Kidney epithelial cell (primary cell): Measurements from ENCODE around the gene VPS4B. TPM values are rescaled to one million over a fixed set of nuclear protein-coding genes. Genes with fewer than 3 reads are reported as not detected.
"Not testable (repeated sequence)": the region's sequence is repeated elsewhere in the genome, so short reads cannot be mapped to it uniquely, and the experiment has no call there.

Experiments
- DNase-seq: peaks from one replicate; pipeline ENCODE4 v3.0.0-alpha.2; 2010; ENCODE audit warnings: low read depth
- H3K27me3 ChIP-seq: 2 replicates; pipeline ENCODE4 v1.6.0; 2011; ENCODE audit warnings: low read length; ENCODE audit not compliant: control insufficient read depth, insufficient read depth
- H3K36me3 ChIP-seq: 2 replicates; pipeline ENCODE4 v1.5.1; 2011; ENCODE audit warnings: low read length; ENCODE audit not compliant: control insufficient read depth, insufficient read depth
- H3K4me3 ChIP-seq: 2 replicates; pipeline ENCODE4 v1.5.1; 2011; ENCODE audit warnings: low read depth, mild to moderate bottlenecking, control low read depth, low read length
- total RNA-seq: library from RNA; depleted of rRNA; stranded (reverse); fragments of >200 nt; gene quantifications from 2 replicates; pipeline ENCODE4 v1.2.3, GENCODE V29; 2015
- TF ChIP-seq, protein P1 (sequence below): IDR thresholded peaks from 2 replicates; pipeline ENCODE4 v1.5.1; 2011; ENCODE audit warnings: mild to moderate bottlenecking, moderate library complexity, low read length, control low read depth, inconsistent platforms; ENCODE audit not compliant: insufficient read depth, poor library complexity, severe bottlenecking

VPS4B gene
- total RNA-seq, 1 donor from 2014 or later = 63.8 TPM

DNA sequence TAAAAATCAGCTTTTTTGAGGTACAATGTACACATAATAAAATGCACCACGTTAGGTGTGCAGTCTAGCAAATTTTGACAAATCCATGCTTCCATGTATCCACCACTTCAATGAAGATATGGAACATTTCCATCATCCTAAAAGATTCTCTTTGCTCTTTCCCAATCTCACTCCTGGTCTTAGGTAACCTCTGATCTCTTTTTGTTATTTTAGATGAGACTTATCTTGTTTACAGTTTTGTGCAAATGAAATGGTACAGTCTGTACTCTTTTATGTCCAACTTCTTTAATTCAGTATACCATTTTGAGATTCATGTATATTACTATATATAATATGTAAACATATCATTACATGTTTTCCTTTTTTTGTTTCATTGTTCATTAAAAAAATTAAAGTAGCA is 38.1 kb upstream of the VPS4B start:
- TF ChIP-seq, protein P1, sequence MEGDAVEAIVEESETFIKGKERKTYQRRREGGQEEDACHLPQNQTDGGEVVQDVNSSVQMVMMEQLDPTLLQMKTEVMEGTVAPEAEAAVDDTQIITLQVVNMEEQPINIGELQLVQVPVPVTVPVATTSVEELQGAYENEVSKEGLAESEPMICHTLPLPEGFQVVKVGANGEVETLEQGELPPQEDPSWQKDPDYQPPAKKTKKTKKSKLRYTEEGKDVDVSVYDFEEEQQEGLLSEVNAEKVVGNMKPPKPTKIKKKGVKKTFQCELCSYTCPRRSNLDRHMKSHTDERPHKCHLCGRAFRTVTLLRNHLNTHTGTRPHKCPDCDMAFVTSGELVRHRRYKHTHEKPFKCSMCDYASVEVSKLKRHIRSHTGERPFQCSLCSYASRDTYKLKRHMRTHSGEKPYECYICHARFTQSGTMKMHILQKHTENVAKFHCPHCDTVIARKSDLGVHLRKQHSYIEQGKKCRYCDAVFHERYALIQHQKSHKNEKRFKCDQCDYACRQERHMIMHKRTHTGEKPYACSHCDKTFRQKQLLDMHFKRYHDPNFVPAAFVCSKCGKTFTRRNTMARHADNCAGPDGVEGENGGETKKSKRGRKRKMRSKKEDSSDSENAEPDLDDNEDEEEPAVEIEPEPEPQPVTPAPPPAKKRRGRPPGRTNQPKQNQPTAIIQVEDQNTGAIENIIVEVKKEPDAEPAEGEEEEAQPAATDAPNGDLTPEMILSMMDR = no peak
- DNase-seq = no peak
- Histone ChIP-seq H3K4me3 (no peak overlapping the region), H3K36me3 (no peaks in the 10 kb centered on the region), H3K27me3 (no peaks in the 10 kb centered on the region)

DNA sequence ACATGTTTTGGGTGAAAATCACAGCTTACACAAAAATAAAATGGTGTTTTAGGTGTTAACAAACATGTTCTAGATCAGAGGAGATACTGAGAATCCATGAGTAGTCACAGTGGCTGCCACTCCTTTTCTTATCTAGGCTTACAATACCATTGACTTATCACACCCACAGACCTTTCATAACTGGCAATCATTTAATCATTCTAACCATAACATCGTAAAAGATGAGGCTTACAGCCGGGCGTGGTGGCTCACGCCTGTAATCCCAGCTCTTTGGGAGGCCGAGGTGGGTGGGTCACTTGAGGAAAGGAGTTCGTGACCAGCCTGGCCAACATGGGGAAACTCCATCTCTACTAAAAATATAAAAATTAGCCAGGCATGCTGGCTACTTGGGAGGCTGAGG is 35.7 kb upstream of the VPS4B start:
- TF ChIP-seq, protein P1 = no peak

DNA sequence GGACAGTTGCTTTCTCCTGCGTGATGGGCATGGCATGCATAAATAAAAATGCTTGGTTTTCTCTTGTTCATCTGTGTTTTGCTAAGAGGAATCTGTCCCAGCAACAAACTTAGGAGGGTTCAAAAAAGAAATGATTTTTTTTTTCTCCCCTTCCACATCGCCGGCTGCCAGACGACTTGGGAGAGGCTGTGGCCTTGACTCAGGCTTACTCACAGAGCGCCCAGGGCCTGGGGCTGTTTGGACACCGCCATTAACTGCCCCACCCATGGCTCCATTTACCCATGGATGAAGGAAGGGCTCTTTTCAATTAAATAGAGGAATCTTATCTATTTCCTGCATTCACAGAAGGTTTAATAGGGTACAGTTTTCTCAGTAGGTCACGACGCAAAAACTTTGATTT is 32.2 kb upstream of the VPS4B start:
- Histone ChIP-seq H3K27me3 (no peaks in the 10 kb centered on the region), H3K4me3 (no peak overlapping the region), H3K36me3 (no peaks in the 10 kb centered on the region)
- TF ChIP-seq, protein P1 = no peak
- DNase-seq = no peak

More for the DNA sequence above, 35.7 kb upstream of the VPS4B start:
- H3K4me3 ChIP-seq = no peak overlapping the region
- H3K27me3 ChIP-seq = no peaks in the 10 kb centered on the region
- H3K36me3 ChIP-seq = no peaks in the 10 kb centered on the region
- DNase-seq = no peak

DNA sequence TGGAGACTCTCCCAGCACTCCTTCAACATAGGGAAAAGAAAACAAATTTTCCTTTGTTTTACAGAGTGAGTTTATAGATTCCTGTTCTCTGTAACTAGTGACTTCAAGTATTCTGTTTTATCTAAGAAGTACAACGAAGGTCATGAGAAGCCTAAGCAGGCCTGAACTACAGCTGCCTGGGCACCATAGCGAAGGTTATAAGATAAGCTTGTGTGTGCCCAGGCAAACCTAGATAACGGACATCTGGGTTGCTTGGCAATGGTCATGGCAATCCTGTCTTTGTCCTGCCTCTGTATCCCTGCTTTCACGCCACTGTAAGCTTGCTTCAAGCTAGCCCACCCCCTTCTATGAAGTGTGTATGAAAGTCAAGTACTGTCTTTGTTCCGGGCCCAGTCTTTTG is 30.5 kb upstream of the VPS4B start:
- H3K27me3 ChIP-seq, H3K36me3 ChIP-seq, DNase-seq, H3K4me3 ChIP-seq: not testable (repeated sequence)

DNA sequence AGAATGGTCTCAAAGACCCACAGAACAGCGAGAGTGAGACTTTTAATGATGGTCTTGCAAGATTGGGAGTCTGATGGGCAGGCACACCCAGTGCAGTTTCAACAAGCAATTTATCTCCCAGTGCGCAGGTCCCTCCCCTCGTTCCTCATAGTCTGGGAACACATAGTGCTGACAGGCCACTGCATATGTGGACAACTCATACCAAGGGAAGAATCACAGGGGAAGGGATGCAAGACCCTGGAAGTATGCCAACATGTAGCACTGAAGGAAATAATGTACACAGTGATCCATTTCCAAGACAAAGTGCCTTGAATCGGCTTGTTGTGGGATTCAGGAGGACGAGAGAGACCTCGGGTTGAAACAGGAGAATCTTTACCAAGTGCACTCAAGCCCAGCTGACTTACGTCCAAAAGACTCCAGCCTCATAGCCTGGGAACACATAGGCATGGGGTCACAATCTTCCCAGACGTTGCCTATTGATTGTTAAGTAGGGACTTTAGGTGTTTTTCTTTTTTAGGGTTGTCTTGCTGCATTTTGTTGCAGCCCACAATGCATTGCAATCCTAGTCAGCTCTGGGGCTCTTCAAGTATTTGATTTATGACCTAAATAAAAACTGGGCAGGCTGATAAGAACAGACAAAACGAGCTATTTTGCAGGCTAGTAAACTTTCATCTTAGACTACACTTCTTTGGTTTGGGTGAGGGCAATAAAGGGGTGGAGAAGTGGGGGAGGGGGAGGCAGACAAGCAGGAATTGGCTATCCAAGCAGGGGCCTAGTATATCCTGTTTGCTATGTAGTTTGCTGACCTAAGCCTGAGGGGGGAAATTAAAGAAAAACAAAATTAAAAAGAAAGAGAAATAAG is 29.8 kb upstream of the VPS4B start:
- TF ChIP-seq, protein P1 = no peak

DNA sequence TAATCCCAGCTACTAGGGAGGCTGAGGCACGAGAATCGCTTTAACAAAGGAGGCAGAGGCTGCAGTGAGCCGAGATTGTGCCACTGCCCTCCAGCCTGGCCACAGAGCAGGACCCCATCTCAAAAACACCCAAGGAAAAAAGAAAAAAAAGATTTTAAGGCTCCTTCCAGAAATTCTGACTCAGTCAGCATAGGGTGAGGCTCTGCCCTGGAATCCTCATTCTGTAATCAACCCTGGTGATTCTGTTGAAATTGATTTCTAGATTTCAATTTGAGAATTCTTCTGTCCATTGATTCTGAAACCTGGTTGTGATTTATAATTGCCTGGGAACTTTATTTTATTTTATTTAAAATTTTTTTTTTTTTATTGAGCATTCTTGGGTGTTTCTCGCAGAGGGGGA is 27.1 kb upstream of the VPS4B start:
- TF ChIP-seq, protein P1 = no peak
- Histone ChIP-seq H3K27me3 (no peaks in the 10 kb centered on the region), H3K36me3 (no peaks in the 10 kb centered on the region), H3K4me3 (no peak overlapping the region)
- DNase-seq = no peak

More for the DNA sequence above, 29.8 kb upstream of the VPS4B start:
- DNase-seq = no peak
- Histone ChIP-seq H3K36me3 (no peaks in the 10 kb centered on the region), H3K27me3 (no peaks in the 10 kb centered on the region), H3K4me3 (no peak overlapping the region)
